ENCODE results near the gene MYL10. TPM values are rescaled to one million over a fixed set of nuclear protein-coding genes. Genes with fewer than 3 reads are reported as not detected.

Gene MYL10
- total RNA-seq, 1 donor from 2014 or later: not detected

DNA sequence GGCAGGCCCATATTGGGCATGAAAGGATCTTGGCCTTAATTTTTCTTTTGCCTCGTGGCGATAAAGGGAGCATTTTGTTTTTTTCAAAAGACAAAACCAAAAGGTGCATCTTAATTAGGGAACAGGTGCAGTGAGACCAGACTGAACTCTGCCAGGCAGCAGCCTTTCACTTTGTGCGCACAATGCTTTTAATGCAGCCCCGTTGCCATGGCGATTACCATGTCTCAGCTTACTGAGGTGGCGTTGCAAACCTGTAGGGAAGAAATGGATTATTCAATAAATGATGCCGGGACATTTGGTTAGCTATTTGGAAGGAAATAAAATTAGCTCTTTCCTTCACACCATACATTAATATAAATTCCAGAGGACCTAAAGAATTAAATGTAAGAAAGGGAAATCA is 61.9 kb downstream of the MYL10 start:
- DNase-seq (ENCODE audit: low read depth in 2 of 2): no peak

- DNase-seq (ENCODE audit: low read depth in 2 of 2): no peak
These were observed 63.4 kb downstream of the MYL10 start for GRCh38 chr7:101565601-101566209.

GRCh38 chr7:101564778-101565211 is 64.3 kb downstream of the MYL10 start:
- DNase-seq (ENCODE audit: low read depth in 2 of 2): peak; percentile 11 to 54

- no peak for DNase-seq (ENCODE audit: low read depth in 2 of 2)
These were observed 64.9 kb downstream of the MYL10 start for GRCh38 chr7:101563943-101564777.

Other genes starting within 250 kb of the MYL10 start
- 15.1 and 25.5 TPM in 2 replicates for gene CUX1, start 188.3 kb upstream of the MYL10 start, total RNA-seq